Retinal pigment epithelial cell (primary cell): ENCODE results near the gene NPIPA3.
"Not testable (repeated sequence)": the region's sequence is repeated elsewhere in the genome, so short reads cannot be mapped to it uniquely, and the experiment has no call there.

Experiments used
- DNase-seq: peaks from one replicate; pipeline ENCODE4 v3.0.0-alpha.2; 2010; ENCODE audit warnings: low read depth
- H3K4me3 ChIP-seq: 2 replicates; pipeline ENCODE4 v1.5.1; 2011; ENCODE audit warnings: mild to moderate bottlenecking, low read length, control low read depth, moderate library complexity
- CTCF ChIP-seq: conservative IDR thresholded peaks from 2 replicates; pipeline ENCODE4 v1.5.1; 2011; ENCODE audit warnings: low read depth, low read length, control low read depth, inconsistent platforms

NPIPA3 gene

GRCh38 chr16:14703156-14704011 lies at the start of gene NPIPA3:
TSS of gene NPIPA3 (plus strand) at chr16:14703411. CDS start at chr16:14708944, 5,533 bp downstream.
- not testable (repeated sequence) for H3K4me3 ChIP-seq, DNase-seq

- no peak for TF ChIP-seq CTCF
- no peak for DNase-seq
- no peak overlapping the region for H3K4me3 ChIP-seq
These were observed 45.1 kb upstream of the NPIPA3 start for GRCh38 chr16:14658063-14658462.

- no peak overlapping the region for H3K4me3 ChIP-seq
- no peak for TF ChIP-seq CTCF
- DNase-seq: no peak
These were observed 35.6 kb upstream of the NPIPA3 start for GRCh38 chr16:14667347-14668266.

- DNase-seq: no peak
- no peak for TF ChIP-seq CTCF
- no peak overlapping the region for H3K4me3 ChIP-seq
These were observed 34.5 kb upstream of the NPIPA3 start for GRCh38 chr16:14668556-14669223.

- peak; percentile 9 for TF ChIP-seq CTCF
- DNase-seq: no peak
- no peak overlapping the region for H3K4me3 ChIP-seq
These were observed 33.4 kb upstream of the NPIPA3 start for GRCh38 chr16:14669776-14670175.

- DNase-seq: no peak
- no peak for TF ChIP-seq CTCF
- no peak overlapping the region for H3K4me3 ChIP-seq
These were observed 30.7 kb upstream of the NPIPA3 start for GRCh38 chr16:14672403-14672971.

- no peak for DNase-seq
These were observed 26.6 kb upstream of the NPIPA3 start for GRCh38 chr16:14676633-14677032.

More at GRCh38 chr16:14676633-14677032, 26.6 kb upstream of the NPIPA3 start:
- TF ChIP-seq CTCF: no peak
- no peak overlapping the region for H3K4me3 ChIP-seq
